H9 (cell line): ENCODE results near the gene RALA. TPM values are rescaled to one million over a fixed set of nuclear protein-coding genes. Genes with fewer than 3 reads are reported as not detected.
A peak's percentile ranks its signal among the peaks of the same experiment; 100 is the strongest.

Experiments
- DNase-seq: peaks from one replicate; pipeline ENCODE4 v3.0.0-alpha.2; 2017
- H2AFZ ChIP-seq: one replicate; pipeline ENCODE4 v1.6.1; 2013; ENCODE audit warnings: mild to moderate bottlenecking, low read length, control low read depth, moderate library complexity
- H2AK5ac ChIP-seq: 2 replicates; pipeline ENCODE4 v1.6.1; 2013; ENCODE audit warnings: low read length, control low read depth, mixed read lengths; ENCODE audit not compliant: insufficient read length
- H2BK120ac ChIP-seq: one replicate; pipeline ENCODE4 v1.6.1; 2013; ENCODE audit warnings: low read depth, mild to moderate bottlenecking, low read length, control low read depth, inconsistent platforms; ENCODE audit not compliant: poor library complexity, severe bottlenecking
- H2BK12ac ChIP-seq: 2 replicates; pipeline ENCODE4 v1.6.1; 2013; ENCODE audit warnings: low read length, control low read depth, mixed read lengths, low read depth; ENCODE audit not compliant: insufficient read length
- H2BK15ac ChIP-seq: 2 replicates; pipeline ENCODE4 v1.6.1; 2013; ENCODE audit warnings: low read depth, low read length, control low read depth
- H2BK20ac ChIP-seq: one replicate; pipeline ENCODE4 v1.6.1; 2013; ENCODE audit warnings: low read depth, mild to moderate bottlenecking, low read length, control low read depth, inconsistent platforms; ENCODE audit not compliant: poor library complexity, severe bottlenecking
- H2BK5ac ChIP-seq: 2 replicates; pipeline ENCODE4 v1.6.1; 2013; ENCODE audit warnings: low read length, control low read depth, mixed read lengths; ENCODE audit not compliant: insufficient read length
- H3K14ac ChIP-seq: 2 replicates; pipeline ENCODE4 v1.6.1; 2013; ENCODE audit warnings: low read length, control low read depth; ENCODE audit not compliant: insufficient read depth
- H3K18ac ChIP-seq: 2 replicates; pipeline ENCODE4 v1.6.1; 2013; ENCODE audit warnings: low read depth, mild to moderate bottlenecking, mixed read lengths, low read length, control low read depth; ENCODE audit not compliant: insufficient read length
- H3K23ac ChIP-seq: 2 replicates; pipeline ENCODE4 v1.6.1; 2013; ENCODE audit warnings: low read length, control low read depth, mixed read lengths, low read depth; ENCODE audit not compliant: insufficient read length
- H3K23me2 ChIP-seq: 2 replicates; pipeline ENCODE4 v1.6.1; 2013; ENCODE audit warnings: low read depth, mild to moderate bottlenecking, mixed read lengths, low read length, control low read depth; ENCODE audit not compliant: insufficient read length, poor library complexity, severe bottlenecking
- H3K27ac ChIP-seq: 2 replicates; pipeline ENCODE4 v1.5.1; 2013; ENCODE audit warnings: low read length, control low read depth, mixed read lengths, low read depth; ENCODE audit not compliant: insufficient read length
- H3K27me3 ChIP-seq: 2 replicates; pipeline ENCODE4 v1.6.1; 2013; ENCODE audit warnings: low read length, control low read depth, inconsistent platforms; ENCODE audit not compliant: insufficient read depth
- H3K4ac ChIP-seq: 2 replicates; pipeline ENCODE4 v1.6.1; 2013; ENCODE audit warnings: low read depth, mild to moderate bottlenecking, control low read depth, inconsistent platforms, low read length, moderate library complexity
- H3K4me1 ChIP-seq: 2 replicates; pipeline ENCODE4 v1.6.1; 2013; ENCODE audit warnings: low read length, control low read depth, inconsistent platforms; ENCODE audit not compliant: insufficient read depth
- H3K4me2 ChIP-seq: 2 replicates; pipeline ENCODE4 v1.6.1; 2013; ENCODE audit warnings: low read length, control low read depth, mixed read lengths; ENCODE audit not compliant: insufficient read length, insufficient read depth
- H3K56ac ChIP-seq: 2 replicates; pipeline ENCODE4 v1.6.1; 2013; ENCODE audit warnings: low read depth, mild to moderate bottlenecking, mixed read lengths, low read length, control low read depth; ENCODE audit not compliant: insufficient read length
- H3K79me1 ChIP-seq: 2 replicates; pipeline ENCODE4 v1.6.1; 2013; ENCODE audit warnings: low read depth, mild to moderate bottlenecking, moderate library complexity, low read length, control low read depth, inconsistent platforms; ENCODE audit not compliant: insufficient read depth, poor library complexity, severe bottlenecking
- H3K79me2 ChIP-seq: 2 replicates; pipeline ENCODE4 v1.6.1; 2013; ENCODE audit warnings: low read length, control low read depth, inconsistent platforms; ENCODE audit not compliant: insufficient read depth
- H3K9ac ChIP-seq: 2 replicates; pipeline ENCODE4 v1.6.1; 2013; ENCODE audit warnings: low read length, control low read depth, mixed read lengths; ENCODE audit not compliant: insufficient read length; ENCODE audit errors: extremely low read depth
- H3K9me3 ChIP-seq: one replicate; pipeline ENCODE4 v1.6.1; 2013; ENCODE audit warnings: low read depth, low read length, inconsistent platforms; ENCODE audit not compliant: control insufficient read depth
- H3T11ph ChIP-seq: one replicate; pipeline ENCODE4 v1.6.1; 2013; ENCODE audit warnings: mild to moderate bottlenecking, low read length, control low read depth, inconsistent platforms
- H4K20me1 ChIP-seq: one replicate; pipeline ENCODE4 v1.6.1; 2013; ENCODE audit not compliant: control insufficient read depth, insufficient read length, insufficient read depth
- H4K5ac ChIP-seq: 2 replicates; pipeline ENCODE4 v1.6.1; 2013; ENCODE audit warnings: low read depth, mild to moderate bottlenecking, mixed read lengths, low read length, control low read depth; ENCODE audit not compliant: insufficient read length
- H4K8ac ChIP-seq: replicated peaks from 2 replicates; pipeline ENCODE4 v1.6.1; 2013; ENCODE audit warnings: low read length, control low read depth, mixed read lengths, low read depth; ENCODE audit not compliant: insufficient read length
- H4K91ac ChIP-seq: 2 replicates; pipeline ENCODE4 v1.6.1; 2013; ENCODE audit warnings: low read depth, mild to moderate bottlenecking, moderate library complexity, mixed read lengths, low read length, control low read depth; ENCODE audit not compliant: insufficient read length
- H3K27ac Mint-ChIP-seq, 3 experiments: 2 replicates in 2 of 3; 3 replicates in 1 of 3; pipeline ENCODE4 v1.8.0; 2020 to 2021; ENCODE audit warnings: mixed read lengths in 3 of 3, mild to moderate bottlenecking in 1 of 3, moderate library complexity in 1 of 3
- H3K27me3 Mint-ChIP-seq: 2 replicates; pipeline ENCODE4 v1.8.0; 2021; ENCODE audit warnings: low read depth, mild to moderate bottlenecking, moderate library complexity, mixed read lengths
- H3K36me3 Mint-ChIP-seq, 3 experiments: 2 replicates in 2 of 3; 3 replicates in 1 of 3; pipeline ENCODE4 v1.8.0; 2020 to 2021; ENCODE audit warnings: low read depth in 3 of 3, mixed read lengths in 3 of 3; ENCODE audit not compliant: insufficient read depth in 1 of 3
- H3K4me1 Mint-ChIP-seq, 2 experiments: 2 replicates each; pipeline ENCODE4 v1.8.0; 2020; ENCODE audit warnings: mixed read lengths in 2 of 2
- H3K4me3 Mint-ChIP-seq, 2 experiments: 2 replicates in 1 of 2; 3 replicates in 1 of 2; pipeline ENCODE4 v1.8.0; 2020 to 2021; ENCODE audit warnings: mild to moderate bottlenecking in 2 of 2, mixed read lengths in 2 of 2, moderate library complexity in 1 of 2
- H3K9me3 Mint-ChIP-seq, 2 experiments: 2 replicates in 1 of 2; 3 replicates in 1 of 2; pipeline ENCODE4 v1.8.0; 2020; ENCODE audit warnings: mild to moderate bottlenecking in 2 of 2, mixed read lengths in 2 of 2, moderate library complexity in 1 of 2
- WGBS: extraction: QIAGEN DNeasy Blood & Tissue Kit; methylation state at CpG from one replicate; pipeline ENCODE4 v1.1.7; 2013; ENCODE audit warnings: missing lambda C conversion rate, low lambda C conversion rate, mixed read lengths; ENCODE audit not compliant: insufficient read length; ENCODE audit errors: extremely low coverage; 5-methylcytosine and 5-hydroxymethylcytosine counted together
- total RNA-seq: library from RNA; stranded (reverse); gene quantifications from 2 replicates; pipeline ENCODE4 v1.2.1, GENCODE V29; 2021
- TF ChIP-seq, protein P1 (sequence below): fragments of 200-600 bp; sonication (generic); conservative IDR thresholded peaks from 3 replicates; pipeline ENCODE4 v1.8.0; 2021; ENCODE audit warnings: antibody characterized with exemption, mild to moderate bottlenecking

RALA gene
- total RNA-seq, 1 experiment from 2014 or later: 57.5 TPM

DNA sequence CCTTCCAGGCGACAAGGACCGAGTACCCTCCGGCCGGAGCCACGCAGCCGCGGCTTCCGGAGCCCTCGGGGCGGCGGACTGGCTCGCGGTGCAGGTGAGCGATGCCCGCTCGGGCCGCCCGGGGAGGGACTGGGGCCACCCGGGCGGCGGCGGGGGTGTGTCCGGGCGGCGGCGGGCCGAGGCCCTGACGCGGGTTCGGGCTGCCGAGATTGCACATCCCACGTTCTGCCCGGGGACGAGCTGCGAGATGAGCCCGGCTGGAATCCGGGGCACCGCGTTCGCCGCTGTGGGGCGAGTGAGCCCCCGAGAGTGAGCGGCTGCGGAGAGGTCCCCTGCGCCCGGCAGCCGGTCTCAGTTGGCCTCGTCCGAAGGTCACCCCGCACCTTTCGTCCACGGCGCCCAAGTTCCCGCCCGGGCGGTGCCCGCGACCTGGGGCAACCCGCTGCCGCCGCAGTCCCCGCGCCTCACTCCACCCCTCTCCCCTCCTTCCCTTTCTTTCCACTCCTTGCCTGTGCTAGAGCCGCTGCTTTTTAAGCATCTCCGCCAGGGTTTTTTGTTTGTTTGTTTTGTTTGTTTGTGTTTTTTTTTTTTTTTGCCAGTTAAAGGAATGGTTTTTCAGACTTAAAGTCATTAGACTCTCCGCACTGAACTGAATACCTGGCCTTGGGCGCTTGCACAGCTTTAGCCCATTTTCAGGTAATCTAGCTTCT is 515 bp downstream of the RALA start:
- Histone ChIP-seq H3K79me2 (peaks cover 22% of the 10 kb centered on the region), H3K14ac (peak overlapping the region; percentile 16), H3K9me3 (no peaks in the 10 kb centered on the region), H2AK5ac (no peak overlapping the region), H2BK120ac (no peak overlapping the region), H2BK12ac (no peak overlapping the region), H3K9ac (peak overlapping the region; percentile 66), H4K20me1 (no peaks in the 10 kb centered on the region), H2BK5ac (no peak overlapping the region), H3K27ac (no peak overlapping the region), H3K27me3 (no peaks in the 10 kb centered on the region), H2AFZ (no peak overlapping the region), H3K23me2 (peaks cover 10% of the 10 kb centered on the region), H3K56ac (no peak overlapping the region), H3K79me1 (peaks cover 13% of the 10 kb centered on the region), H4K8ac (no peak overlapping the region), H3K18ac (no peak overlapping the region), H3K4ac (no peak overlapping the region), H2BK15ac (no peak overlapping the region), H4K91ac (no peak overlapping the region), H2BK20ac (no peak overlapping the region), H3K23ac (no peak overlapping the region), H3T11ph (no peak overlapping the region), H3K4me1 (peaks cover 2% of the 10 kb centered on the region; the same call in 1 of the 2 replicates), H4K5ac (no peak overlapping the region), H3K4me2 (peak overlapping the region; percentile 96)
- no CpG with 5 or more reads among the region's 68 CpGs for whole genome bisulfite sequencing
- Mint-ChIP-seq H3K9me3 (no peaks in the 10 kb centered on the region), H3K27ac (peak overlapping the region; percentile 79 to 95 (median 89); a peak in 6 of 7 replicates), H3K27me3 (no peaks in the 10 kb centered on the region), H3K4me1 (peaks cover 48 to 49% of the 10 kb centered on the region in 2 experiments), H3K36me3 (peaks cover 0 to under 1% (median 0%) of the 10 kb centered on the region in 3 experiments; a peak in 2 of 7 replicates), H3K4me3 (peak overlapping the region; percentile 88 to 93)
- TF ChIP-seq, protein P1, sequence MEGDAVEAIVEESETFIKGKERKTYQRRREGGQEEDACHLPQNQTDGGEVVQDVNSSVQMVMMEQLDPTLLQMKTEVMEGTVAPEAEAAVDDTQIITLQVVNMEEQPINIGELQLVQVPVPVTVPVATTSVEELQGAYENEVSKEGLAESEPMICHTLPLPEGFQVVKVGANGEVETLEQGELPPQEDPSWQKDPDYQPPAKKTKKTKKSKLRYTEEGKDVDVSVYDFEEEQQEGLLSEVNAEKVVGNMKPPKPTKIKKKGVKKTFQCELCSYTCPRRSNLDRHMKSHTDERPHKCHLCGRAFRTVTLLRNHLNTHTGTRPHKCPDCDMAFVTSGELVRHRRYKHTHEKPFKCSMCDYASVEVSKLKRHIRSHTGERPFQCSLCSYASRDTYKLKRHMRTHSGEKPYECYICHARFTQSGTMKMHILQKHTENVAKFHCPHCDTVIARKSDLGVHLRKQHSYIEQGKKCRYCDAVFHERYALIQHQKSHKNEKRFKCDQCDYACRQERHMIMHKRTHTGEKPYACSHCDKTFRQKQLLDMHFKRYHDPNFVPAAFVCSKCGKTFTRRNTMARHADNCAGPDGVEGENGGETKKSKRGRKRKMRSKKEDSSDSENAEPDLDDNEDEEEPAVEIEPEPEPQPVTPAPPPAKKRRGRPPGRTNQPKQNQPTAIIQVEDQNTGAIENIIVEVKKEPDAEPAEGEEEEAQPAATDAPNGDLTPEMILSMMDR: no peak
- no peak for DNase-seq
